22Rv1 (cell line): ENCODE data around the gene LGI2.
"Not testable (repeated sequence)": the region's sequence is repeated elsewhere in the genome, so short reads cannot be mapped to it uniquely, and the experiment has no call there.

Source experiments
- H3K27ac ChIP-seq: fragments of 450-650 bp; 2 replicates; pipeline ENCODE4 v1.5.1; 2017
- CTCF ChIP-seq: fragments of 450-650 bp; IDR thresholded peaks from 2 replicates; pipeline ENCODE4 v1.5.1; 2017; ENCODE audit warnings: mild to moderate bottlenecking
- ZFX ChIP-seq: fragments of 450-650 bp; IDR thresholded peaks from 2 replicates; pipeline ENCODE4 v1.6.1; 2017; ENCODE audit warnings: antibody characterized with exemption, borderline replicate concordance

The LGI2 gene

DNA sequence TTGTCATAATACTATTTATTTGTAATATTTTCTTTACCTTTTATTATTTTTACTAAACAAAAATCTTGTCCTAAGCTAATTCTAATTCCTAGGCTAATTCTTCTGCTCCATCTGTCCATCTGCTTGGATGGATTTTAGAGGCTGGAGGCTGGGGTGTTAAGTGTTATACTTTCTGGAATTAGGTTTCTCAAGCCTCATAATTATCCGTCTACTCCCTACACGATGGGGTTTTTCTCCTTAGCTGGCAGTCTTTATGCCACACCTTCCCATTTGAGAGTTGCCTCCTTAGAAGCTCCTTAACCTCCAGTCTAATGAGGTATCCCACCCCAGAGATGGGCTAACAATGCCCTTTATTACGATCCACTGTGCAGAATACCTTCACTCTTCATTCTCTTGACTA is 37.6 kb upstream of the LGI2 start:
- no peak for TF ChIP-seq CTCF
- no peak for TF ChIP-seq ZFX
- no peak overlapping the region for H3K27ac ChIP-seq

DNA sequence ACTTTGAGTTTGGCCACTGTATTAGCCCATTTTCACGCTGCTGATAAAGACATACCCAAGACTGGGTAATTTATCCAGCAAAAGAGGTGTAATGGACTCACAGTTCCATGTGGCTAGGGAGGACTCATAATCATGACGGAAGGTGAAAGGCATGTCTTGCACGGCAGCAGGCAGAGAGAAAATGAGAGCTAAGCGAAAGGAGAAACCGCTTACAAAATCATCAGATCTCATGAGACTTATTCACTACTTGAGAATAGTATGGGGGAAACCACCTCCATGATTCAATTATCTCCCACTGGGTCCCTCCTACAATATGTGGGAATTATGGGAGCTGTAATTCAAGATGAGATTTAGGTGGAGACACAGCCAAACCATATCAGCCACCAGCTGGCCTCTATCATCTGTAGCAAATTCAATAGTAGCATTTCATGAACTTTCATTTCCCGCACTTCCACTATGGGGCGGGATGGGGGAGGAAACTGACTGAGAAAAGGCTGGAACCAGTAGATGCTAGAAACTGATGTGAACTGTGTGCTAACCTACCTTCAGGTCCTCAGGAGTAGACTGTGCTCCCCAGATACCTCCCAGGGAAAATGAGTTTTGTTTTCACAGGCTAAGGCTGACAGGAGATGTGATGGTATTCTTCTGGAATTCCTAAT is 35.3 kb upstream of the LGI2 start:
- H3K27ac ChIP-seq, result no peak overlapping the region
- TF ChIP-seq ZFX (no peak), CTCF (no peak)

GRCh38 chr4:25065431-25065858 is 34.7 kb upstream of the LGI2 start:
- TF ChIP-seq CTCF, result no peak
- TF ChIP-seq ZFX, result no peak
- H3K27ac ChIP-seq, result no peak overlapping the region

DNA sequence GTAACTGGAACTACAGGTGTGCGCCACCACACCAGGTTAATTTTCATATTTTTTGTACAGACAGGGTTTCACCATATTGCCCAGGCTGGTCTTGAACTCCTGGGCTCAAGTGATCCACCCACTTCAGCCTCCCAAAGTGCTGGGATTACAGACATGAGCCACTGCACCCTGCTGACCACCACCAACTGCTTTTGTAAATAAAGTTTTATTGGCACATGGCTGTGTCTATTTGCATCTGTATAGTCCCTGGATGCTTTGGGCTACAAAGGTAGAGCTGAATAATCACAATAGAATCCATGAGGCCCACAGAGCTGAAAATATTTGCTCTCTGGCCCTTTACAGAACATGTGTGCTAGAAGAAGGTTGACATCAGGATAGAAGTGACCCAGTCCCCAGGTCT is 33.7 kb upstream of the LGI2 start:
- not testable (repeated sequence) for H3K27ac ChIP-seq

- TF ChIP-seq CTCF (no peak), ZFX (no peak)
- no peak overlapping the region for H3K27ac ChIP-seq
Observed at GRCh38 chr4:25063116-25063515, 32.4 kb upstream of the LGI2 start.

GRCh38 chr4:25062098-25062497 is 31.4 kb upstream of the LGI2 start:
- TF ChIP-seq ZFX (no peak), CTCF (no peak)
- no peak overlapping the region for H3K27ac ChIP-seq

- H3K27ac ChIP-seq, result no peak overlapping the region
- no peak for TF ChIP-seq CTCF
- TF ChIP-seq ZFX, result no peak
Observed at GRCh38 chr4:25061602-25062001, 30.9 kb upstream of the LGI2 start.

GRCh38 chr4:25060963-25061340 is 30.2 kb upstream of the LGI2 start:
- no peak overlapping the region for H3K27ac ChIP-seq
- TF ChIP-seq ZFX (no peak), CTCF (no peak)
